T follicular helper cell (primary cell): ENCODE results near the gene MARK3.

Experiments
- DNase-seq: peaks from one replicate; pipeline ENCODE4 v3.0.0-alpha.2; 2020; ENCODE audit warnings: low read depth

The MARK3 gene

GRCh38 chr14:103366741-103367140, 18.5 kb upstream of the MARK3 start:
- DNase-seq, result no peak

- no peak for DNase-seq
Observed at GRCh38 chr14:103367995-103368394, 17.2 kb upstream of the MARK3 start.

DNA sequence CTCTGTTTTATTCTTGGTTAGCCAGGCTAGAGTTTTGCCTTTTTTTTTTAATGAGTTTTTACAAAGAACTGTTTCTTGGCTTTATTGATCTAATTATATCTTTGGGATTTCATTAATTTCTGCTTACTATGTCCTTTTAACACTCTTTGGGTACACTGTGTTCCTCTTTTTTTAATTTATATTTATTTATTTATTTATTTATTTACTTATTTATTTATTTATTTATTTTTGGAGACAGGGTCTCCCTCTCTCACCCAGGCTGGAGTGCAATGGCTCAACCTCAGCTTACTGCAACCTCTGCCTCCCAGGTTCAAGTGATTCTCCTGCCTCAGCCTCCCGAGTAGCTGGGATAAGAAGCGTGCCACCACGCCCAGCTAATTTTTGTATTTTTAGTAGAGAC, 15.1 kb upstream of the MARK3 start:
- no peak for DNase-seq

DNA sequence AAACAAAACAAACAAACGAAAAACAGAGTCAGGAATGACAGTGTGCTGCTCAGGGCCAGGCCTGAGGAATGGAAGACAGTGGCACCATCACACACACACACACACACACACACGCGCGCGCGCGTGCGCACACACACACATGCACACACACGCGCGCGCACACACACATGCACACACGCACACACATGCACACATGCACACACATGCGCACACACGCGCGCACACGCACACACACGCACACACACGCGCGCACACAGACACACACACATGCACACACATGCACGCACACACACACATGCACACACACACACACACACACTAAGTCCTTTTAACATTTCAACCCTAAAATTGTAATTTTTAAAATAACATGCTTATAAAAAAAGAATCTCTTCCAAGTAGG, 13.2 kb upstream of the MARK3 start:
- DNase-seq, result no peak

- no peak for DNase-seq
Observed at GRCh38 chr14:103372552-103373304, 12.5 kb upstream of the MARK3 start.

DNA sequence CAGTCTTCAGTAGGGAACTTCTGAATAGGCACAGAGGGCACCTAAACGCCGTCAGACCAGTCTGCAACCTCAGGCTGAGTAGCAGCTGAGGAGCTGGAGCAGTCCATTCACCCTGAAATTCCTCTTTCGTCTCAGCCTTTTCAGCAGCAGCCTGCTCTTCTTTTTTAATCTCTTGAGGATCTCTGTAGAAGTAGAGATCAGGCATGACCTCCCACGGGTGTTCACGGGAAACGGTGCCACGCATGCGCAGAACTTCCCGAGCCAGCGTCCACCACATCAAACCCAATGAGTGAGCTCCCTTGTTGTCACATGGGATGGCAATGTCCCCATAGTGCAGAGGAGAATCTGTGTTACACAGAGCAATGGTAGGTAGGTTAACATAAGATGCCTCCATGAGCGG, 11.1 kb upstream of the MARK3 start:
- DNase-seq, result no peak

GRCh38 chr14:103377522-103378037, 7.6 kb upstream of the MARK3 start:
- DNase-seq, result no peak

GRCh38 chr14:103378038-103378854, 7.0 kb upstream of the MARK3 start:
- DNase-seq, result no peak

DNA sequence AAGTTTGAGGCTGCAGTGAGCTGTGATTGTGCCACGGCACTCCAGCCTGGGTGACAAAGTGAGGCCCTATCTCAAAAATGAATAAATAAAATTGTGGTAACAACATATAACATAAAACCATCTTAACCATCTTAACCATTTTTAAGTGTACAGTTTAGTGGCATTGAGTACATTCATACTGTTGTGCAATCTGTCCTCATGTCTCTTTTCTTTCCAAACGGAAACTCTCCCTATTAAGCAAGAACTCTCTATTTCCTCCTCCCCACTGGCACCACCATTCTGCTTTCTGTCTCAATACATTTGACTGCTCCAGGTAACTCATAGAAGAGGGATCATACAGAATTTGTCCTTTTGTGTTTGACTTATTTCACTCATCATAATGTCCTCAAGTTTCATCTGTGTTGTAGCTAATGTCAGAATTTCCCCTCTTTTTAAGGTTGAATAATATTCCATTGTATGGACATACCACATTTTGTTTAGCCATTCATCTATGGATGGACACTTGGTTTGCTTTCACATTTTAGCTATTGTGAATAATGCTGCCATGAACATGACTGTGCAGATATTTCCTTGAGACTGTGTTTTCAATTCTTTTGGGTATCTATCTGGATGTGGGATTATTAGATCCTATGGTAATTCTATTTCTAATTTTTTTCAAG, 4.4 kb upstream of the MARK3 start:
- DNase-seq, result no peak

GRCh38 chr14:103382376-103382775, 2.8 kb upstream of the MARK3 start:
- no peak for DNase-seq

DNA sequence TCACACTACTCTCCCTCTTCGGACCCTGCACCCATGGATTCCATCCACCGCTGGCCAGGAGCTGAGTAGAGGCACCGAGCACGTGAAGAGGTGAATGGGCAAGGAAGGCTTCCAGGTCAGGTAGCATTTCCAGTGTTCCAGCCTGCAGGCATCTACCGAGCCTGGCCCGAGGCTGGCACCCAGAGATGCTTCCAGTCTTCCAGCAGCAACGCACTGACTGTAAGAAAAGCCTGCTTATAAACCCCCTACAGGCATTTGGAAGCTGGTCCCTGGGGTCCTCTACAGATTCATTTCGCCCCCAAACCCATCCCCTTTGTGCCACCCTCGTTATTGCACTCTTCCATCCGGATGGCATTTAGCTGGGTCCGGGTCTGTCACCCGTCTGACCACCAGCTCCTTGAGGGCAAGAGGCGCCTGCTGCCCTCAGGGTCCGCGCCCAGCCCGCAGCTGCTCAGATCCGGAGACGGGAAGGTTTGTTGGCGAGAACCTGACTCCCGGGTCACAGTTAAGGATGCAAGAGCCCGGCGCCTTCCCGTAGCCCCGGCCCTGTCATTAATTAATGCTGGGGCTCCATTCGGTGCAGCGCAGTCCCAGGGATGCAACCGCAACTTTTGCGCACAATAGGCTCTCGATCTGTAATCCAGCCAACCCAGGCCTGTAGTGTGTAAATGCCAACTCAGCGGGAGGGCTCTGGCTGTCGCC, 614 bp upstream of the MARK3 start:
- DNase-seq, result no peak

GRCh38 chr14:103385929-103386712, 906 bp downstream of the MARK3 start:
- DNase-seq, result peak; percentile 6

- DNase-seq, result no peak
Observed at GRCh38 chr14:103386713-103387329, 1.6 kb downstream of the MARK3 start.

GRCh38 chr14:103388664-103389063, 3.4 kb downstream of the MARK3 start:
- no peak for DNase-seq

DNA sequence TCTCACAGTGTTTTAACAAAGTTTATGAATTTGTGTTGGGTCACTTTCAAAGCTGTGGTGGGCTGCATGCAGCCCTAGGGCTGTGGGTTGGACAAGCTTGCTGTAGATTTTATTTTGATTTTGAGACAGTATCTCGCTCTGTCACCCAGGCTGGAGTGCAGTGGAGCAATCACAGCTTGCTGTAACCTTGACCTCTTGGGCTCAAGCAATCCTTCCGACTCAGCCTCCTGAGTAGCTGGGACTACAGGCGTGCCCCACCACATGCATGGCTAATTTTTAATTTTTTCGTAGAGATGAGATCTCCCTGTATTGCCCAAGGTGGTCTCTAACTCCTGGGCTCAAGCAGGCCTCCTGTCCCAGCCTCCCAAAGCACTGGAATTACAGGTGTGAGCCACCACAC, 5.4 kb downstream of the MARK3 start:
- DNase-seq, result no peak

DNA sequence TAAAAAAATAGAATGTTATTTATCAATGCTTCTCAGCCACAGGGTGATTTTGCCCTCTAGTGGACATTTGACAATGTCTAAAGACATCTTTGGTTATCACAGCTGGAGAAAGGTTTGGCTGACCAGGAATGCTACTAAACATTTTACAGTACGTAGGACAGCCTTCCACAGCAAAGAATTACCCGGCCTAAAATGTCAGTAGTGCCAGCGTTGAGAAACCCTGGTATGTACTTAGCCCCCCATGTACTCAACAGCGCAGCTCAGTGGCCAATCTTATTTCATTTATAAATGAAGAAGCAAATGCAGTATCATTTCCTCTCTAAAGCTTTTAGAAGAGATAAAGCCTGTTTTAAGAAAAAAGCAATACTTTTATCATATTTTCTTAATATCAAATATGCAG, 5.8 kb downstream of the MARK3 start:
- peak; percentile 28 for DNase-seq

GRCh38 chr14:103392106-103392505, 6.9 kb downstream of the MARK3 start:
- DNase-seq, result no peak

DNA sequence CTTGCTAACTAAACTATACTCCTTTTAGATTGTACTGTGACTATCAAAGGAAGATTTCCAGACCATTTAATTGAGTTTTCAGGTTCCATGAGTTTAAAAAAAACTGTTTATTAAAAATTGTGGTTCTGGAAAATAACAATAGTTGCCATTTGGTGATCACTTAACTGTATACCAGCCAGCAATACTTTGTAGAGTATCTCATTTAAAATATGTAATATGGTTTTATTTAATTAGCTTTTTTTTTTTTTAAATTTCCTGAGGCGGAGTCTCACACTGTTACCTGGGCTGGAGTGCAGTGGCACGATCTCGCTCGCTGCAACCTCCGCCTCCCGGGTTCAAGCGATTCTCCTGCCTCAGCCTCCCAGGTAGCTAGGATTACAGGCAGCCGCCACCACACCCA, 7.4 kb downstream of the MARK3 start:
- no peak for DNase-seq

GRCh38 chr14:103393070-103393469, 7.9 kb downstream of the MARK3 start:
- no peak for DNase-seq
